ENCODE results near the gene SH3D19. TPM values are rescaled to one million over a fixed set of nuclear protein-coding genes. Genes with fewer than 3 reads are reported as not detected.

SH3D19 gene
- total RNA-seq, 1 donor from 2014 or later: 66.5 TPM

- H2AFZ ChIP-seq (ENCODE audit: low read depth, low read length): no peak overlapping the region
- peaks cover 8% of the 10 kb centered on the region for H3K4me1 Mint-ChIP-seq (ENCODE audit: low read depth, unreplicated experiment)
Observed at GRCh38 chr4:151107063-151107462, 218.3 kb downstream of the SH3D19 start.

GRCh38 chr4:151105454-151106032 is 219.9 kb downstream of the SH3D19 start:
- Histone ChIP-seq H2AFZ (ENCODE audit: low read depth, low read length) (no peak overlapping the region), H3K27me3 (ENCODE audit: insufficient read depth, low read length) (no peaks in the 10 kb centered on the region), H3K9me3 (ENCODE audit: insufficient read depth, low read depth, low read length) (no peaks in the 10 kb centered on the region), H3K36me3 (ENCODE audit: insufficient read depth, low read length) (peaks cover 58% of the 10 kb centered on the region), H3K4me2 (ENCODE audit: low read length) (no peak overlapping the region), H3K4me1 (ENCODE audit: insufficient read depth, low read length) (peaks cover 5% of the 10 kb centered on the region), H3K4me3 (ENCODE audit: insufficient read depth, low read depth, low read length) (no peak overlapping the region), H3K79me2 (ENCODE audit: insufficient read depth, low read length) (peaks cover 40% of the 10 kb centered on the region), H3K27ac (ENCODE audit: low read depth, low read length) (no peak overlapping the region), H3K9ac (ENCODE audit: low read length) (no peak overlapping the region), H4K20me1 (ENCODE audit: insufficient read depth, low read length) (peaks cover 66% of the 10 kb centered on the region)
- H3K27me3 Mint-ChIP-seq (ENCODE audit: low read depth, unreplicated experiment): no peaks in the 10 kb centered on the region
- peak overlapping the region; percentile 55 for H3K27ac Mint-ChIP-seq (ENCODE audit: unreplicated experiment)
- FAIRE-seq (no peak), DNase-seq (ENCODE audit: low read depth) (no peak)
- no peaks in the 10 kb centered on the region for H3K9me3 Mint-ChIP-seq (ENCODE audit: unreplicated experiment)
- H3K36me3 Mint-ChIP-seq (ENCODE audit: low read depth, unreplicated experiment): peaks cover 26% of the 10 kb centered on the region
- peaks cover 11% of the 10 kb centered on the region for H3K4me1 Mint-ChIP-seq (ENCODE audit: low read depth, unreplicated experiment)
- no peak for TF ChIP-seq EZH2 (IDR thresholded peaks at IDR 0.05; ENCODE audit: insufficient read depth, low read length)
- TF ChIP-seq CTCF (IDR thresholded peaks at IDR 0.05; ENCODE audit: insufficient read depth, low read depth, low read length): no peak
- no peak overlapping the region for H3K4me3 Mint-ChIP-seq (ENCODE audit: unreplicated experiment)

More at GRCh38 chr4:151107063-151107462, 218.3 kb downstream of the SH3D19 start:
- Histone ChIP-seq H3K9me3 (ENCODE audit: insufficient read depth, low read depth, low read length) (no peaks in the 10 kb centered on the region), H3K4me2 (ENCODE audit: low read length) (no peak overlapping the region), H3K9ac (ENCODE audit: low read length) (no peak overlapping the region), H3K79me2 (ENCODE audit: insufficient read depth, low read length) (peaks cover 24% of the 10 kb centered on the region), H4K20me1 (ENCODE audit: insufficient read depth, low read length) (peaks cover 51% of the 10 kb centered on the region), H3K27ac (ENCODE audit: low read depth, low read length) (no peak overlapping the region), H3K27me3 (ENCODE audit: insufficient read depth, low read length) (no peaks in the 10 kb centered on the region), H3K36me3 (ENCODE audit: insufficient read depth, low read length) (peaks cover 47% of the 10 kb centered on the region), H3K4me3 (ENCODE audit: insufficient read depth, low read depth, low read length) (no peak overlapping the region), H3K4me1 (ENCODE audit: insufficient read depth, low read length) (no peaks in the 10 kb centered on the region)
- Mint-ChIP-seq H3K27ac (ENCODE audit: unreplicated experiment) (no peak overlapping the region), H3K9me3 (ENCODE audit: unreplicated experiment) (no peaks in the 10 kb centered on the region), H3K4me3 (ENCODE audit: unreplicated experiment) (no peak overlapping the region), H3K27me3 (ENCODE audit: low read depth, unreplicated experiment) (no peaks in the 10 kb centered on the region), H3K36me3 (ENCODE audit: low read depth, unreplicated experiment) (peaks cover 13% of the 10 kb centered on the region)
- DNase-seq (ENCODE audit: low read depth): no peak
- FAIRE-seq: no peak
- TF ChIP-seq EZH2 (IDR thresholded peaks at IDR 0.05; ENCODE audit: insufficient read depth, low read length): no peak
- TF ChIP-seq CTCF (IDR thresholded peaks at IDR 0.05; ENCODE audit: insufficient read depth, low read depth, low read length): no peak

GRCh38 chr4:151104621-151105020 is 220.8 kb downstream of the SH3D19 start:
- peaks cover 5% of the 10 kb centered on the region for H3K4me1 ChIP-seq (ENCODE audit: insufficient read depth, low read length)
- H3K27ac Mint-ChIP-seq (ENCODE audit: unreplicated experiment): no peak overlapping the region

More at GRCh38 chr4:151104621-151105020, 220.8 kb downstream of the SH3D19 start:
- Histone ChIP-seq H3K9me3 (ENCODE audit: insufficient read depth, low read depth, low read length) (no peaks in the 10 kb centered on the region), H3K27me3 (ENCODE audit: insufficient read depth, low read length) (no peaks in the 10 kb centered on the region), H4K20me1 (ENCODE audit: insufficient read depth, low read length) (peaks cover 75% of the 10 kb centered on the region), H3K36me3 (ENCODE audit: insufficient read depth, low read length) (peaks cover 59% of the 10 kb centered on the region), H2AFZ (ENCODE audit: low read depth, low read length) (no peak overlapping the region), H3K79me2 (ENCODE audit: insufficient read depth, low read length) (peaks cover 49% of the 10 kb centered on the region), H3K4me2 (ENCODE audit: low read length) (no peak overlapping the region), H3K4me3 (ENCODE audit: insufficient read depth, low read depth, low read length) (no peak overlapping the region), H3K9ac (ENCODE audit: low read length) (no peak overlapping the region), H3K27ac (ENCODE audit: low read depth, low read length) (no peak overlapping the region)
- H3K9me3 Mint-ChIP-seq (ENCODE audit: unreplicated experiment): no peaks in the 10 kb centered on the region
- DNase-seq (ENCODE audit: low read depth) (no peak), FAIRE-seq (no peak)
- H3K27me3 Mint-ChIP-seq (ENCODE audit: low read depth, unreplicated experiment): no peaks in the 10 kb centered on the region
- no peak overlapping the region for H3K4me3 Mint-ChIP-seq (ENCODE audit: unreplicated experiment)
- peaks cover 11% of the 10 kb centered on the region for H3K4me1 Mint-ChIP-seq (ENCODE audit: low read depth, unreplicated experiment)
- peaks cover 30% of the 10 kb centered on the region for H3K36me3 Mint-ChIP-seq (ENCODE audit: low read depth, unreplicated experiment)
- TF ChIP-seq EZH2 (IDR thresholded peaks at IDR 0.05; ENCODE audit: insufficient read depth, low read length): no peak
- TF ChIP-seq CTCF (IDR thresholded peaks at IDR 0.05; ENCODE audit: insufficient read depth, low read depth, low read length): no peak
